D341Med (cell line): Measurements from ENCODE around the gene TIFAB.

Experiments used
- DNase-seq: peaks from one replicate; pipeline ENCODE4 v3.0.0; 2012; ENCODE audit warnings: low spot score

TIFAB gene

GRCh38 chr5:135425641-135426040 lies 26.5 kb downstream of the TIFAB start:
- DNase-seq: no peak

GRCh38 chr5:135423846-135424168 lies 28.3 kb downstream of the TIFAB start:
- no peak for DNase-seq

- DNase-seq: no peak
These were observed 28.9 kb downstream of the TIFAB start for GRCh38 chr5:135423146-135423845.

GRCh38 chr5:135422419-135422818 lies 29.7 kb downstream of the TIFAB start:
- DNase-seq: no peak

- DNase-seq: no peak
These were observed 35.1 kb downstream of the TIFAB start for GRCh38 chr5:135417083-135417482.

- DNase-seq: no peak
These were observed 47.1 kb downstream of the TIFAB start for GRCh38 chr5:135405082-135405481.

- no peak for DNase-seq
These were observed 50.1 kb downstream of the TIFAB start for GRCh38 chr5:135402031-135402430.

- no peak for DNase-seq
These were observed 51.3 kb downstream of the TIFAB start for GRCh38 chr5:135400866-135401265.

GRCh38 chr5:135399794-135400542 lies 52.2 kb downstream of the TIFAB start:
- DNase-seq: no peak

- peak; percentile 93 for DNase-seq
These were observed 53.0 kb downstream of the TIFAB start, which contains the start of gene MACROH2A1 for GRCh38 chr5:135398855-135399793. TSS of gene MACROH2A1 (minus strand) at chr5:135399231. CDS start at chr5:135389093, 10,138 bp downstream.

- DNase-seq: peak; percentile 70
These were observed 53.8 kb downstream of the TIFAB start for GRCh38 chr5:135398160-135398854.
